IMR-90 (cell line): Measurements from ENCODE around the gene RCL1. TPM values are rescaled to one million over a fixed set of nuclear protein-coding genes. Genes with fewer than 3 reads are reported as not detected.

Experiments
- ATAC-seq: fragments of 200-7000 bp; cut with Tn5 transposase; 2 replicates; pipeline ENCODE4 v1.9.1; 2020; ENCODE audit warnings: low read depth, mild to moderate bottlenecking, moderate library complexity
- BruUV-seq: library from RNA; stranded (reverse); fragments of 400-500 nt; replicated peaks from 2 replicates; lab custom pipeline; 2021; lab: Mats Ljungman, UMichigan
- CTCF ChIA-PET: fragments of 300-600 bp; formaldehyde crosslinking; extraction: SDS; loops from one replicate; lab custom pipeline; 2021; ENCODE audit warnings: antibody characterized with exemption; lab: Yijun Ruan, JAX
- POLR2A ChIA-PET: fragments of 300-600 bp; sonication (Branson Sonifier 250); formaldehyde crosslinking; loops from one replicate; lab custom pipeline; 2022; ENCODE audit warnings: antibody characterized with exemption; ENCODE audit not compliant: unreplicated experiment; lab: Charles Lee
- DNase-seq: peaks from one replicate; pipeline ENCODE4 v3.0.0; 2013
- H2AFZ ChIP-seq: replicated peaks from 2 replicates; pipeline ENCODE3; 2013; ENCODE audit warnings: low read length, mild to moderate bottlenecking; ENCODE audit not compliant: poor library complexity
- H2AK5ac ChIP-seq: 2 replicates; pipeline ENCODE4 v1.6.1; 2013; ENCODE audit warnings: low read depth, low read length, inconsistent platforms
- H2AK9ac ChIP-seq: replicated peaks from 2 replicates; pipeline ENCODE3; 2013; ENCODE audit warnings: mild to moderate bottlenecking, low read depth, low read length, moderate library complexity; ENCODE audit not compliant: poor library complexity
- H2BK120ac ChIP-seq: 2 replicates; pipeline ENCODE4 v1.6.1; 2013; ENCODE audit warnings: low read depth, low read length, inconsistent platforms
- H2BK15ac ChIP-seq: 3 replicates; pipeline ENCODE4 v1.6.1; 2013; ENCODE audit warnings: low read depth, low read length, inconsistent platforms
- H2BK20ac ChIP-seq: 2 replicates; pipeline ENCODE4 v1.6.1; 2013; ENCODE audit warnings: low read depth, mild to moderate bottlenecking, inconsistent platforms, low read length, moderate library complexity
- H2BK5ac ChIP-seq: 2 replicates; pipeline ENCODE4 v1.6.1; 2013; ENCODE audit warnings: mild to moderate bottlenecking, low read depth, low read length, inconsistent platforms; ENCODE audit not compliant: poor library complexity, severe bottlenecking
- H3K14ac ChIP-seq: replicated peaks from 2 replicates; pipeline ENCODE4 v1.6.1; 2013; ENCODE audit warnings: low read depth, low read length, inconsistent platforms
- H3K18ac ChIP-seq: 2 replicates; pipeline ENCODE4 v1.6.1; 2013; ENCODE audit warnings: low read depth, low read length, control low read depth
- H3K23ac ChIP-seq: 2 replicates; pipeline ENCODE4 v1.6.1; 2013; ENCODE audit warnings: low read depth, low read length, inconsistent platforms
- H3K27ac ChIP-seq: 2 replicates; pipeline ENCODE4 v1.5.1; 2013; ENCODE audit warnings: mild to moderate bottlenecking, control low read depth, low read length; ENCODE audit not compliant: insufficient read depth
- H3K27me3 ChIP-seq: 2 replicates; pipeline ENCODE4 v1.6.1; 2013; ENCODE audit warnings: low read length; ENCODE audit not compliant: control insufficient read depth, insufficient read depth
- H3K36me3 ChIP-seq: 2 replicates; pipeline ENCODE4 v1.6.1; 2013; ENCODE audit warnings: low read length, mixed read lengths; ENCODE audit not compliant: control insufficient read depth, insufficient read depth
- H3K4ac ChIP-seq: 2 replicates; pipeline ENCODE4 v1.6.1; 2013; ENCODE audit warnings: low read depth, low read length, inconsistent platforms
- H3K4me1 ChIP-seq: 2 replicates; pipeline ENCODE4 v1.6.1; 2013; ENCODE audit warnings: low read length, mixed read lengths; ENCODE audit not compliant: control insufficient read depth, insufficient read depth
- H3K4me2 ChIP-seq: 2 replicates; pipeline ENCODE4 v1.6.1; 2013; ENCODE audit warnings: low read depth, mild to moderate bottlenecking, control low read depth, low read length, moderate library complexity
- H3K4me3 ChIP-seq: 2 replicates; pipeline ENCODE4 v1.5.1; 2013; ENCODE audit warnings: low read depth, mild to moderate bottlenecking, control low read depth, low read length, moderate library complexity; ENCODE audit not compliant: insufficient read depth
- H3K56ac ChIP-seq: 2 replicates; pipeline ENCODE4 v1.6.1; 2013; ENCODE audit warnings: low read length, inconsistent platforms; ENCODE audit not compliant: insufficient read depth; ENCODE audit errors: extremely low read depth
- H3K79me1 ChIP-seq, 2 experiments: 2 replicates each; pipeline ENCODE4 v1.6.1; 2013; ENCODE audit warnings: low read length in 2 of 2, inconsistent platforms in 1 of 2, low read depth in 1 of 2
- H3K9ac ChIP-seq: 2 replicates; pipeline ENCODE4 v1.6.1; 2013; ENCODE audit warnings: low read depth, low read length, control low read depth
- H3K9me1 ChIP-seq: 2 replicates; pipeline ENCODE4 v1.6.1; 2013; ENCODE audit warnings: low read length, inconsistent platforms; ENCODE audit not compliant: insufficient read depth
- H3K9me3 ChIP-seq: 2 replicates; pipeline ENCODE4 v1.6.1; 2013; ENCODE audit warnings: low read length; ENCODE audit not compliant: control insufficient read depth, insufficient read depth
- H4K20me1 ChIP-seq: 2 replicates; pipeline ENCODE4 v1.6.1; 2013; ENCODE audit warnings: low read length, inconsistent platforms; ENCODE audit not compliant: insufficient read depth
- H4K5ac ChIP-seq: 2 replicates; pipeline ENCODE4 v1.6.1; 2013; ENCODE audit warnings: mild to moderate bottlenecking, low read depth, low read length, control low read depth
- H4K8ac ChIP-seq, 2 experiments: 2 replicates each; pipeline ENCODE4 v1.6.1; 2013; ENCODE audit warnings: low read depth in 2 of 2, low read length in 2 of 2, control low read depth in 1 of 2, inconsistent platforms in 1 of 2
- H4K91ac ChIP-seq: 2 replicates; pipeline ENCODE4 v1.6.1; 2013; ENCODE audit warnings: low read depth, low read length, inconsistent platforms; ENCODE audit not compliant: insufficient read depth
- CEBPB ChIP-seq: IDR thresholded peaks from 2 replicates; pipeline ENCODE4 v1.6.1; 2012; ENCODE audit warnings: low read depth, low read length, improper control_type of control experiment
- CHD1 ChIP-seq: IDR thresholded peaks from 2 replicates; pipeline ENCODE4 v1.6.1; 2012; ENCODE audit warnings: low read depth, low read length, improper control_type of control experiment
- CTCF ChIP-seq: conservative IDR thresholded peaks from 2 replicates; pipeline ENCODE4 v1.5.1; 2012; ENCODE audit warnings: mild to moderate bottlenecking, low read depth, low read length, improper control_type of control experiment
- FOS ChIP-seq: fragments of 150-350 bp; IDR thresholded peaks from 2 replicates; pipeline ENCODE4 v1.6.1; 2016; ENCODE audit warnings: low read depth, low read length
- MAZ ChIP-seq: IDR thresholded peaks from 2 replicates; pipeline ENCODE4 v1.6.1; 2012; ENCODE audit warnings: low read depth, mild to moderate bottlenecking, low read length, improper control_type of control experiment, moderate library complexity, borderline replicate concordance
- MXI1 ChIP-seq: IDR thresholded peaks from 2 replicates; pipeline ENCODE4 v1.6.1; 2012; ENCODE audit warnings: low read depth, mild to moderate bottlenecking, low read length, moderate library complexity, borderline replicate concordance
- NFE2L2 ChIP-seq: fragments of 150-350 bp; IDR thresholded peaks from 2 replicates; pipeline ENCODE4 v1.6.1; 2016; ENCODE audit warnings: low read depth, mild to moderate bottlenecking, low read length
- POLR2A ChIP-seq: IDR thresholded peaks from 2 replicates; pipeline ENCODE4 v1.6.1; 2012; ENCODE audit warnings: mild to moderate bottlenecking, low read depth, low read length
- RAD21 ChIP-seq: IDR thresholded peaks from 2 replicates; pipeline ENCODE4 v1.6.1; 2012; ENCODE audit warnings: low read length, improper control_type of control experiment
- RFX5 ChIP-seq: IDR thresholded peaks from 2 replicates; pipeline ENCODE4 v1.8.0; 2012; ENCODE audit warnings: low read depth, mild to moderate bottlenecking, low read length, moderate library complexity
- SMC3 ChIP-seq: fragments of 150-350 bp; IDR thresholded peaks from 2 replicates; pipeline ENCODE4 v1.6.1; 2016; ENCODE audit warnings: low read depth, mild to moderate bottlenecking, antibody characterized with exemption, low read length, moderate library complexity
- WGBS, 2 experiments: methylation state at CpG; one replicate each; pipeline versions ENCODE4 v1.1.5 to v1.1.7; 2013; ENCODE audit warnings: missing lambda C conversion rate in 2 of 2; ENCODE audit not compliant: insufficient read length in 1 of 2; ENCODE audit errors: extremely low coverage in 2 of 2; 5-methylcytosine and 5-hydroxymethylcytosine counted together
- dilution Hi-C: fragments of 300-500 bp; cut with HindIII; formaldehyde crosslinking; loops from one replicate; pipeline ENCODE4 v1.14.3; 2018; ENCODE audit warnings: low sequenced_read_pairs; ENCODE audit not compliant: unreplicated experiment
- in situ Hi-C: fragments of 300-500 bp; cut with MboI; formaldehyde crosslinking; loops from 3 replicates; pipeline ENCODE4 v1.14.3; 2019; ENCODE audit warnings: low sequenced_read_pairs, inconsistent platforms, mixed read lengths
- intact Hi-C: fragments of 100-400 bp; cut with micrococcal nuclease; formaldehyde crosslinking; loops from 2 replicates; pipeline ENCODE4 v1.10.0; 2022
- polyA plus RNA-seq, 3 experiments: library from polyadenylated mRNA; depleted of rRNA; stranded (reverse); fragments of >200 nt; gene quantifications; 2 replicates each; pipeline ENCODE4 v1.2.3, GENCODE V29; 2012; ENCODE audit warnings: low replicate concordance in 1 of 3
- total RNA-seq: library from RNA; depleted of rRNA; stranded (reverse); fragments of >200 nt; gene quantifications from 2 replicates; pipeline ENCODE4 v1.2.3, GENCODE V29; 2012
- TF ChIP-seq, protein P1 (sequence below): fragments of 150-350 bp; IDR thresholded peaks from 2 replicates; pipeline ENCODE4 v1.6.1; 2016; ENCODE audit warnings: low read depth, mild to moderate bottlenecking, low read length, moderate library complexity, borderline replicate concordance
- TF ChIP-seq, protein P2 (sequence below): fragments of 150-350 bp; IDR thresholded peaks from 2 replicates; pipeline ENCODE4 v1.6.1; 2017; ENCODE audit warnings: mild to moderate bottlenecking, antibody characterized with exemption, low read length, low read depth

Gene RCL1
- total and polyA plus RNA-seq, 2 of the 4 experiments (the other 2 are of a cell fraction) = 12.3 to 13.8 TPM

DNA sequence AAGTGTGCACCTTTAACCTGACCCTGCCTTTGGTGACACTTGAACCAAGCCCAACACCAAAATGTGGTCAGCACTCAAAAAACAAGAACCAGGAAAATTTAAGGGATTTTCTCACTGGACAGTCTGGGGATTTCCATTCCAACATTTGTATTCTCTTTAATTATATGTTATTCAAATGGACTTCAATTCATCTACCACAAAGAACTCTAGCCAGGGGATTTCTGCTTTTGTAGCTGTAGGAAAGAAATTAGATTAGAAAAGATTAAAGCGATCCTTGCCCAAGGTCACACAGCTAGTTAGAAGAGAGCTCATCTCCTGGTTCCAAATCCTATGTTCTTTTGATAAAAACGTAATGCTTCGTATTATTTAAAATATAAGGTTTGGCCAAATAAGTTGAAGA is 97.5 kb downstream of the RCL1 start:
- POLR2A ChIA-PET = no interaction called here
- BruUV-seq = no TSS peak
- H4K91ac ChIP-seq = no peak overlapping the region

More for the DNA sequence above, 97.5 kb downstream of the RCL1 start:
- no peak overlapping the region for H3K23ac ChIP-seq
- no peak overlapping the region for H2BK120ac ChIP-seq
- no peak overlapping the region for H3K14ac ChIP-seq
- H3K18ac ChIP-seq = no peak overlapping the region
- CTCF ChIA-PET = no interaction called here
- no peak overlapping the region for H2AK9ac ChIP-seq
- no peak overlapping the region for H2AFZ ChIP-seq
- DNase-seq = no peak
- no peaks in the 10 kb centered on the region for H3K36me3 ChIP-seq
- no peaks in the 10 kb centered on the region for H3K9me3 ChIP-seq
- no peak overlapping the region for H3K27ac ChIP-seq
- H2BK5ac ChIP-seq = no peak overlapping the region
- no peak for TF ChIP-seq RAD21
- TF ChIP-seq FOS = no peak
- no peak for TF ChIP-seq POLR2A
- TF ChIP-seq MXI1 = no peak
- no peak for TF ChIP-seq CTCF
- no peak for TF ChIP-seq SMC3
- TF ChIP-seq MAZ = no peak
- TF ChIP-seq, protein P1, sequence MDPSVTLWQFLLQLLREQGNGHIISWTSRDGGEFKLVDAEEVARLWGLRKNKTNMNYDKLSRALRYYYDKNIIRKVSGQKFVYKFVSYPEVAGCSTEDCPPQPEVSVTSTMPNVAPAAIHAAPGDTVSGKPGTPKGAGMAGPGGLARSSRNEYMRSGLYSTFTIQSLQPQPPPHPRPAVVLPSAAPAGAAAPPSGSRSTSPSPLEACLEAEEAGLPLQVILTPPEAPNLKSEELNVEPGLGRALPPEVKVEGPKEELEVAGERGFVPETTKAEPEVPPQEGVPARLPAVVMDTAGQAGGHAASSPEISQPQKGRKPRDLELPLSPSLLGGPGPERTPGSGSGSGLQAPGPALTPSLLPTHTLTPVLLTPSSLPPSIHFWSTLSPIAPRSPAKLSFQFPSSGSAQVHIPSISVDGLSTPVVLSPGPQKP = no peak
- TF ChIP-seq, protein P2, sequence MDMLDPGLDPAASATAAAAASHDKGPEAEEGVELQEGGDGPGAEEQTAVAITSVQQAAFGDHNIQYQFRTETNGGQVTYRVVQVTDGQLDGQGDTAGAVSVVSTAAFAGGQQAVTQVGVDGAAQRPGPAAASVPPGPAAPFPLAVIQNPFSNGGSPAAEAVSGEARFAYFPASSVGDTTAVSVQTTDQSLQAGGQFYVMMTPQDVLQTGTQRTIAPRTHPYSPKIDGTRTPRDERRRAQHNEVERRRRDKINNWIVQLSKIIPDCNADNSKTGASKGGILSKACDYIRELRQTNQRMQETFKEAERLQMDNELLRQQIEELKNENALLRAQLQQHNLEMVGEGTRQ = no peak
- TF ChIP-seq RFX5 = no peak
- no peak for TF ChIP-seq NFE2L2
- TF ChIP-seq CEBPB = no peak
- no peak for TF ChIP-seq CHD1
- H2AK5ac ChIP-seq = no peak overlapping the region
- in situ Hi-C loops = no loop called here
- no peak overlapping the region for H2BK20ac ChIP-seq
- H4K5ac ChIP-seq = no peak overlapping the region
- intact Hi-C loops = no loop called here
- no peak for ATAC-seq
- no peaks in the 10 kb centered on the region for H3K4me1 ChIP-seq
- no peak overlapping the region for H3K56ac ChIP-seq
- no peak overlapping the region for H3K4ac ChIP-seq
- H3K27me3 ChIP-seq = no peaks in the 10 kb centered on the region
- H3K9ac ChIP-seq = no peak overlapping the region
- no peak overlapping the region for H4K8ac ChIP-seq
- dilution Hi-C loops = no loop called here
- no peaks in the 10 kb centered on the region for H3K9me1 ChIP-seq
- no peaks in the 10 kb centered on the region for H4K20me1 ChIP-seq
- no CpG with 5 or more reads among the region's 3 CpGs for WGBS, 2 experiments
- H3K4me3 ChIP-seq = no peak overlapping the region
- H2BK15ac ChIP-seq = no peak overlapping the region
- no peak overlapping the region for H3K4me2 ChIP-seq
- no peaks in the 10 kb centered on the region for H3K79me1 ChIP-seq
